HG03378 (cell line): ENCODE results near the gene SLC6A19.

ENCODE experiments used
- ATAC-seq: cut with Tn5 transposase; IDR thresholded peaks from one replicate; pipeline ENCODE4 v1.9.1; 2021; ENCODE audit warnings: mild to moderate bottlenecking, moderate library complexity; ENCODE audit not compliant: unreplicated experiment

The SLC6A19 gene

GRCh38 chr5:1241509-1242080 is 40.2 kb downstream of the SLC6A19 start:
- no peak for ATAC-seq

- no peak for ATAC-seq
Measured at GRCh38 chr5:1242733-1243486, 41.5 kb downstream of the SLC6A19 start.

GRCh38 chr5:1243487-1244130 is 42.2 kb downstream of the SLC6A19 start:
- ATAC-seq = no peak

- no peak for ATAC-seq
Measured at GRCh38 chr5:1244255-1244654, 42.9 kb downstream of the SLC6A19 start.

GRCh38 chr5:1244976-1245375 is 43.6 kb downstream of the SLC6A19 start:
- ATAC-seq = no peak

- no peak for ATAC-seq
Measured at GRCh38 chr5:1245905-1246576, 44.6 kb downstream of the SLC6A19 start.

- ATAC-seq = no peak
Measured at GRCh38 chr5:1246711-1247431, 45.5 kb downstream of the SLC6A19 start.

GRCh38 chr5:1247811-1248210 is 46.4 kb downstream of the SLC6A19 start:
- ATAC-seq = no peak

- no peak for ATAC-seq
Measured at GRCh38 chr5:1249366-1250280, 48.2 kb downstream of the SLC6A19 start.

GRCh38 chr5:1251678-1252580 is 50.5 kb downstream of the SLC6A19 start:
- no peak for ATAC-seq

GRCh38 chr5:1252681-1253080 is 51.3 kb downstream of the SLC6A19 start:
- ATAC-seq = no peak

GRCh38 chr5:1253456-1254105 is 52.2 kb downstream of the SLC6A19 start:
- ATAC-seq = no peak

- ATAC-seq = no peak
Measured at GRCh38 chr5:1254196-1254595, 52.8 kb downstream of the SLC6A19 start.

- no peak for ATAC-seq
Measured at GRCh38 chr5:1255081-1255561, 53.7 kb downstream of the SLC6A19 start.

GRCh38 chr5:1256776-1257175 is 55.4 kb downstream of the SLC6A19 start:
- no peak for ATAC-seq

- ATAC-seq = no peak
Measured at GRCh38 chr5:1257363-1257762, 56.0 kb downstream of the SLC6A19 start.

- ATAC-seq = no peak
Measured at GRCh38 chr5:1257841-1258240, 56.4 kb downstream of the SLC6A19 start.

GRCh38 chr5:1259806-1260480 is 58.5 kb downstream of the SLC6A19 start:
- ATAC-seq = no peak
